Astrocyte (in vitro differentiated cells and primary cell): Measurements from ENCODE around the gene PLEKHA7. TPM values are rescaled to one million over a fixed set of nuclear protein-coding genes. Genes with fewer than 3 reads are reported as not detected.
"Not testable (repeated sequence)": the region's sequence is repeated elsewhere in the genome, so short reads cannot be mapped to it uniquely, and the experiment has no call there.

Experiments used
- DNase-seq: peaks from one replicate; pipeline ENCODE4 v3.0.0-alpha.2; 2010; ENCODE audit warnings: low read depth
- FAIRE-seq: peaks from 2 replicates; lab custom pipeline; 2011; peaks lifted over from hg19 to GRCh38; lab: Jason Lieb, UNC
- H2AFZ ChIP-seq: 2 replicates; pipeline ENCODE4 v1.6.0; 2012; ENCODE audit warnings: low read depth, low read length, inconsistent platforms
- H3K27ac ChIP-seq: 2 replicates; pipeline ENCODE4 v1.5.1; 2011; ENCODE audit warnings: low read depth, low read length, inconsistent platforms
- H3K27me3 ChIP-seq: 2 replicates; pipeline ENCODE4 v1.6.0; 2011; ENCODE audit warnings: low read length, inconsistent platforms; ENCODE audit not compliant: insufficient read depth
- H3K36me3 ChIP-seq: 2 replicates; pipeline ENCODE4 v1.5.1; 2011; ENCODE audit warnings: low read length, inconsistent platforms; ENCODE audit not compliant: insufficient read depth
- H3K4me1 ChIP-seq: 2 replicates; pipeline ENCODE4 v1.5.1; 2011; ENCODE audit warnings: low read length, inconsistent platforms; ENCODE audit not compliant: insufficient read depth
- H3K4me2 ChIP-seq: 2 replicates; pipeline ENCODE4 v1.6.0; 2012; ENCODE audit warnings: low read length, inconsistent platforms
- H3K4me3 ChIP-seq: 2 replicates; pipeline ENCODE4 v1.5.1; 2011; ENCODE audit warnings: low read depth, mild to moderate bottlenecking, low read length, inconsistent platforms; ENCODE audit not compliant: insufficient read depth
- H3K79me2 ChIP-seq: 2 replicates; pipeline ENCODE4 v1.6.0; 2012; ENCODE audit warnings: mild to moderate bottlenecking, low read length, inconsistent platforms; ENCODE audit not compliant: insufficient read depth
- H3K9ac ChIP-seq: 2 replicates; pipeline ENCODE4 v1.6.0; 2012; ENCODE audit warnings: mild to moderate bottlenecking, low read length, inconsistent platforms
- H3K9me3 ChIP-seq: 2 replicates; pipeline ENCODE4 v1.5.1; 2012; ENCODE audit warnings: low read depth, mild to moderate bottlenecking, low read length, inconsistent platforms; ENCODE audit not compliant: insufficient read depth
- H4K20me1 ChIP-seq: 2 replicates; pipeline ENCODE4 v1.6.0; 2012; ENCODE audit warnings: low read length, inconsistent platforms; ENCODE audit not compliant: insufficient read depth
- H3K27ac Mint-ChIP-seq: one replicate; pipeline ENCODE4 v1.8.0; 2021; ENCODE audit warnings: mild to moderate bottlenecking, mixed read lengths; ENCODE audit not compliant: unreplicated experiment
- H3K27me3 Mint-ChIP-seq: one replicate; pipeline ENCODE4 v1.8.0; 2021; ENCODE audit warnings: low read depth, mixed read lengths; ENCODE audit not compliant: unreplicated experiment
- H3K36me3 Mint-ChIP-seq: one replicate; pipeline ENCODE4 v1.8.0; 2021; ENCODE audit warnings: low read depth, mixed read lengths; ENCODE audit not compliant: unreplicated experiment
- H3K4me1 Mint-ChIP-seq: one replicate; pipeline ENCODE4 v1.8.0; 2021; ENCODE audit warnings: low read depth, mixed read lengths; ENCODE audit not compliant: unreplicated experiment
- H3K4me3 Mint-ChIP-seq: one replicate; pipeline ENCODE4 v1.8.0; 2021; ENCODE audit warnings: mild to moderate bottlenecking, moderate library complexity, mixed read lengths; ENCODE audit not compliant: unreplicated experiment
- H3K9me3 Mint-ChIP-seq: one replicate; pipeline ENCODE4 v1.8.0; 2021; ENCODE audit warnings: mild to moderate bottlenecking, mixed read lengths; ENCODE audit not compliant: unreplicated experiment
- CTCF ChIP-seq: IDR thresholded peaks from 2 replicates; pipeline ENCODE4 v1.5.1; 2011; ENCODE audit warnings: low read depth, mild to moderate bottlenecking, inconsistent platforms, low read length, moderate library complexity; ENCODE audit not compliant: insufficient read depth
- EZH2 ChIP-seq: IDR thresholded peaks from 2 replicates; pipeline ENCODE4 v1.6.1; 2012; ENCODE audit warnings: mild to moderate bottlenecking, low read length, inconsistent platforms; ENCODE audit not compliant: insufficient read depth
- total RNA-seq: library from RNA; stranded (reverse); gene quantifications from 2 replicates; pipeline ENCODE4 v1.2.1, GENCODE V29; 2021

The PLEKHA7 gene
- total RNA-seq, 1 donor from 2014 or later: 5.7 TPM

GRCh38 chr11:16889905-16890304 is 124.3 kb downstream of the PLEKHA7 start:
- H3K9me3 ChIP-seq: no peaks in the 10 kb centered on the region

GRCh38 chr11:16889010-16889409 is 125.2 kb downstream of the PLEKHA7 start:
- H3K9ac ChIP-seq, H3K36me3 Mint-ChIP-seq, H3K4me2 ChIP-seq, H3K27ac ChIP-seq, H3K27ac Mint-ChIP-seq, H3K4me3 Mint-ChIP-seq, FAIRE-seq, H3K79me2 ChIP-seq, H3K36me3 ChIP-seq, H4K20me1 ChIP-seq, H3K27me3 Mint-ChIP-seq, H3K4me3 ChIP-seq, H3K9me3 ChIP-seq, H3K4me1 ChIP-seq, H2AFZ ChIP-seq, DNase-seq, H3K27me3 ChIP-seq: not testable (repeated sequence)
- peaks cover 11% of the 10 kb centered on the region for H3K9me3 Mint-ChIP-seq
- peaks cover 13% of the 10 kb centered on the region for H3K4me1 Mint-ChIP-seq

More at GRCh38 chr11:16889905-16890304, 124.3 kb downstream of the PLEKHA7 start:
- no peak for FAIRE-seq
- H3K9ac ChIP-seq: no peak overlapping the region
- H4K20me1 ChIP-seq: no peaks in the 10 kb centered on the region
- Mint-ChIP-seq H3K4me3 (no peak overlapping the region), H3K9me3 (peaks cover 11% of the 10 kb centered on the region), H3K36me3 (peaks cover 4% of the 10 kb centered on the region), H3K4me1 (peaks cover 13% of the 10 kb centered on the region), H3K27ac (no peak overlapping the region), H3K27me3 (no peaks in the 10 kb centered on the region)
- no peak overlapping the region for H2AFZ ChIP-seq
- H3K79me2 ChIP-seq: no peaks in the 10 kb centered on the region
- no peak for DNase-seq
- no peak for TF ChIP-seq EZH2
- no peak overlapping the region for H3K27ac ChIP-seq
- H3K4me2 ChIP-seq: no peak overlapping the region
- no peaks in the 10 kb centered on the region for H3K27me3 ChIP-seq
- no peak overlapping the region for H3K4me3 ChIP-seq
- H3K4me1 ChIP-seq: peaks cover 8% of the 10 kb centered on the region
- H3K36me3 ChIP-seq: no peaks in the 10 kb centered on the region

GRCh38 chr11:16887887-16888286 is 126.3 kb downstream of the PLEKHA7 start:
- H2AFZ ChIP-seq, H3K4me2 ChIP-seq, H3K9ac ChIP-seq, H3K4me1 ChIP-seq, H3K36me3 ChIP-seq, H3K27me3 Mint-ChIP-seq, H3K27ac Mint-ChIP-seq, H3K4me3 Mint-ChIP-seq, H3K36me3 Mint-ChIP-seq, H3K27me3 ChIP-seq, FAIRE-seq, H4K20me1 ChIP-seq, H3K9me3 ChIP-seq, H3K79me2 ChIP-seq, H3K4me3 ChIP-seq, DNase-seq, H3K27ac ChIP-seq: not testable (repeated sequence)
- Mint-ChIP-seq H3K4me1 (peaks cover 11% of the 10 kb centered on the region), H3K9me3 (peaks cover 11% of the 10 kb centered on the region)

- no peaks in the 10 kb centered on the region for H3K27me3 ChIP-seq
- no peak overlapping the region for H3K27ac Mint-ChIP-seq
- H3K27ac ChIP-seq: no peak overlapping the region
- H3K79me2 ChIP-seq: no peaks in the 10 kb centered on the region
- no peaks in the 10 kb centered on the region for H3K36me3 ChIP-seq
- no peak overlapping the region for H3K4me3 Mint-ChIP-seq
- H3K4me2 ChIP-seq: no peak overlapping the region
- no peak overlapping the region for H3K9ac ChIP-seq
- peaks cover 2% of the 10 kb centered on the region for H3K36me3 Mint-ChIP-seq
- no peak for TF ChIP-seq CTCF
- TF ChIP-seq EZH2: no peak
- H3K4me3 ChIP-seq: no peak overlapping the region
- no peaks in the 10 kb centered on the region for H3K27me3 Mint-ChIP-seq
- no peaks in the 10 kb centered on the region for H4K20me1 ChIP-seq
- DNase-seq: no peak
- H2AFZ ChIP-seq: no peak overlapping the region
- peaks cover 11% of the 10 kb centered on the region for H3K4me1 Mint-ChIP-seq
- peaks cover 2% of the 10 kb centered on the region for H3K9me3 Mint-ChIP-seq
- no peak for FAIRE-seq
- H3K4me1 ChIP-seq: peaks cover 6% of the 10 kb centered on the region
- no peaks in the 10 kb centered on the region for H3K9me3 ChIP-seq
Measured at GRCh38 chr11:16883174-16883573, 131.0 kb downstream of the PLEKHA7 start.
